GM21526 (cell line): ENCODE measurements around the gene CCDC97.
"Not testable (repeated sequence)": the region's sequence is repeated elsewhere in the genome, so short reads cannot be mapped to it uniquely, and the experiment has no call there.

ENCODE experiments used
- ATAC-seq: cut with Tn5 transposase; IDR thresholded peaks from one replicate; pipeline ENCODE4 v1.9.1; 2021; ENCODE audit warnings: moderate library complexity; ENCODE audit not compliant: unreplicated experiment, low FRiP score

Gene CCDC97

GRCh38 chr19:41310033-41310831, at the start of gene CCDC97:
Gene CCDC97, plus strand, starts transcription at chr19:41310172. Its CDS starts 139 bp downstream, at chr19:41310311.
- ATAC-seq, result peak; percentile 61

GRCh38 chr19:41261474-41262190, 48.3 kb upstream of the CCDC97 start:
- no peak for ATAC-seq

DNA sequence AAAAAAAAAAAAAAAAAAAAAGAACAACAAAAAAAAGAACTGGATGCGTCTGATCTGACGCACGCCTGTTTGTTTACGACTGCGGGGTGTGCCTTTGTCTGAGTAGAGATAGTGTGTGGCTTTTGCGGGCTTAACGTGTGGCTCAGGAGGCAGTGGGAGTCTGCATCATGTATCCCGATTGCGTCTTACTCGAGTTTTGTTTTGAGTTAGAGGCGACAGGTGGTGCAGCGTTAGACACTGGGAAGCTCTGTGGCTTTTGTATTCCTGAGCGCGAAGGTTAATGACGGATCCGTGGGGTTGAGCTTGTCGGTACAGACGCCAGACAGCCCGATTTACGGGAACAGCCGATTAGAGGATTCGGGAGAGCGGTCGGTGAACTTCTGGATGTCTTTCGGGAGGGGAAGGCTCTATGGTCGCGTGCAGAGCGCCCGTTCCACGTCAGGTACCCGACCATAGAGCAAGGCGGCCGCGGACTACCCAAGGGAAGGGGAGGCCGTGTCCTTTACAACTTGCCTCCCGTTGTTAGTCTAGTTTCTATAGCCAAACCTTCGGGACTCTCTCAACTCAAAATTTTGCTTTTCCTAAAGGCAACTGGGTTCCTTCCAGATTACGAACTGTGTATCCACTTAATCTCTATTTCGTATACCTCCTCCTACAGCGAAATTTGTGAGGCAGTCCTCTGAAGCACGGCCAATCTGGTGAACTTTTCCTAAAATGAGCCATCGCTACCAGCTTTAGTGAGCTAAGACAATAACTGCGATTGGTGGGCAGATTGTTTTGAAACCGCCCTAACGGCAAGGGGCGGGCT, 46.7 kb upstream of the CCDC97 start:
- peak; percentile 5 for ATAC-seq

GRCh38 chr19:41263850-41264580, 46.0 kb upstream of the CCDC97 start, which contains the start of gene HNRNPUL1:
Gene HNRNPUL1, plus strand, starts transcription at chr19:41264372. Its CDS starts 132 bp downstream, at chr19:41264504.
- peak; percentile 62 for ATAC-seq

DNA sequence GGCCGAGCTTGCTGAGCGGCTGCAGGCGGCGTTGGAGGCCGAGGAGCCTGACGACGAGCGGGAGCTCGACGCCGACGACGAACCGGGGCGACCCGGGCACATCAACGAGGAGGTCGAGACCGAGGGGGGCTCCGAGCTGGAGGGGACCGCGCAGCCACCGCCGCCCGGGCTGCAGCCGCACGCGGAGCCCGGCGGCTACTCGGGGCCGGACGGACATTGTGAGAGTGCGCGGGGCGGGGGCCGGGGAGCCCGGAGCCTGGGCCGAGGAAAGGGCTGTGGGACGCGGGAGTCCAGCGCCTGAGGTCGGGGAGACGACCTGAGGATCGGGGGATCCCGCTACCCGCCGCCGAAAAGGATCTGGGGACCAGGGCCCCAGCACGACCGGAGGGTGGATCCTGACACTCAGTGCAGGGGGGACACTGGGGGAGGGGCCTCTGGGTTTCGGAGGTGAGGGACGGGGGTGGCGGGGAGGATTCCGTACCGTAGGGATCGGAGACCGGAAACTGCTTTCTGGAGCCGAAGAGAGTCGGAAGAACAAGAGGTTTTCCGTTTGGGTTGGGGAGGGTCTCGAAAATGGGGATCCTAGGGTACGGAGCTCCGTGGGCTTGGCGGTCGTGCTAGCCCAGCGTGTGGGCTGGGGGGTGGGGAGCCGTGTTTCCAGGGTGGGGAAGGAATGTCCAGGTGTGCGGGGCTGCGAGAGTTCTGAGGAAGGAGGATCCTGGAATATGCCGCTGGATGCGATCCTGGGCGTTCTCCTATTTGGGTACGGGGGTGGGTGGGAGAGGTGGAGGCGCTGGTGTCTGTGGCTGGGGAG, 45.2 kb upstream of the CCDC97 start:
- ATAC-seq, result no peak

DNA sequence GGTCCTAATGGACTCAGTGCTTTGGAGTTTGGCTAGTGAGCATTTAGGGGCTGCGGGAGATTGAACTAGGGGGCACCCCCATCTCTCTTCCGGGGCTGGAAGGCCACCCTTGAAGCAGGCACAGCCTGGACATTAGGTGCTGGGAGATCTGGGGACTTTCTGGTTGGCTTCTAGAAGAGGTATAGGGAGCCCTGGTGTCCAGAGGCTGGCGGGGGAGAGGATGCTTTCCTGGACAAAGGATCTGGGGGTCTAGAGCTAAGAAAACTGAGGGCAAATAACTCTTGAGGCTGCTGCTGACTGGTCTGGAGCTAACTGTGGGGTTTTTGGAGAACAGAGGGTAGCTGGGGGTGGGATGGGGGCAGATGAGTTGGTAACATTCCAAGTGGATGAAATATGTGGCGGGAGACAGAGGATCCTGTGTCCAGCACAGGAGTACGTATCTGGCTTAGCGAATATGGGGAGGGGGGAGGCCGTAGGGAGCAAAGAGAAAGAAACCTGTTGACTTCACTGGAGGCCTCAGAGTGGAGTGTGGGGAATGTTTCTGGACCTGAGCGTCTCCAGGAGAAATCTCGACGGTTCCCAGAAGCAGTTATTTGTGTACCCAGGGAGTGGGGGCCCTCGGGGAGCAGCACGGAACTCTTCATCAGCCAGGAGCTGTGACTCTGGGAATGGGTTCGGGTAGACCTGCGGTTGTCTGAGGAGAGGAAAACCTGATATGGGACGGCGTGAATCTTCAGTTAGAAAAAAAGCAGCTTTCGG, 44.4 kb upstream of the CCDC97 start:
- ATAC-seq, result no peak

- ATAC-seq, result no peak
Measured at GRCh38 chr19:41269055-41269454, 40.9 kb upstream of the CCDC97 start.

DNA sequence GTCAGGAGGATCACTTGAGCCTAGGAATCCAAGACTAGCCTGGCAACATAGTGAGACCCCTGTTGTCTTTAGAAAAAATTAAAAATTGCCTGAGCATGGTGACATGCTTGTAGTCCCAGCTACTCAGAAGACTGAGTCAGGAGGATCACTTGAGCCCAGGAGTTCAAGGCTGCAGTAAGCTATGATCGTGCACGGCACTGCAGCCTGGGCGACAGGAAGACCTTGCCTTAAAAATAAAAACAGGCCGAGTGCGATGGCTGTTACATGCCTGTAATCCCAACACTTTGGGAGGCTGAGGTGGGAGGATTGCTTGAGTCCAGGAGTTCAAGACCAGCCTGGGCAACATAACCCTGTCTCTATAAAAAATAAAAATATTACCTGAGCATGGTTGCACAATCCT, 40.4 kb upstream of the CCDC97 start:
- ATAC-seq, result no peak

DNA sequence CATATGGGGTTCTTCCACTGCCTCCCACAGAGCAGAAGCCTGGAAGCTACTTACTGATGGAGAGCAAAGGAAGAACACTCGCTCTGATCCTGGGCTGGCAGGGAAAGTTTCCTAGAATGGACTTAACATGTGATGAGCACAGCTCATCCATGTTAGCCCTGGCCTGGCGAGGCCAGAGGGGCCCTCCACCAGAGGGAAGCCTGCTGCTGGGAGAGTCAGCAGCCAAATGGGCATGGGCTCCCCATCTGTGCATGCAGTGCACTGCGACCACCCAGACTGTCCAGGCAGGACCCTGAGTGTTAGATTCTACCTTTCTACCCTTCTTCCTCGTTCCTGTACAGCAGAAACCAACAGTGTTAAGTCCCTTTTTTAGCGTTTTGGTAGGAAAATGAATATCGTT, 36.9 kb upstream of the CCDC97 start:
- ATAC-seq, result no peak

DNA sequence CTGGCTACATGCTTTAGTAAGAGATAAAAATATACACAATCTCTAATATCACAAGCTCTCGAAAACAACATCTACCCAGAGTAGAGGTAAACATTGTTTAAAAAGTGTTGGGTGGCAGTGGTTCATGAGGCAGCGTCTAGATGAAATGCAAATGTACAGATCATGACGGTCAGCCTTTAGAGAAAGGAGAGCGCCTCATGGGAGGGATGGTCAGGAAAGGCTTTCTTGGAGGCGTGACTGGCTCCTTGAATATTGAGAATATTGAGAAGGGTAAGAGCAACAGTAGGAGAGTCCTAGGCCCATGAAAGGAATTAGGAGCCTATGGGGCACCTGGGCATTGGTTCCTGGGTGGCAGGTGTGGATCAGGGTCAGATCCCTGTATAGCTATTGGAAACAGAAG, 35.2 kb upstream of the CCDC97 start:
- ATAC-seq, result no peak

DNA sequence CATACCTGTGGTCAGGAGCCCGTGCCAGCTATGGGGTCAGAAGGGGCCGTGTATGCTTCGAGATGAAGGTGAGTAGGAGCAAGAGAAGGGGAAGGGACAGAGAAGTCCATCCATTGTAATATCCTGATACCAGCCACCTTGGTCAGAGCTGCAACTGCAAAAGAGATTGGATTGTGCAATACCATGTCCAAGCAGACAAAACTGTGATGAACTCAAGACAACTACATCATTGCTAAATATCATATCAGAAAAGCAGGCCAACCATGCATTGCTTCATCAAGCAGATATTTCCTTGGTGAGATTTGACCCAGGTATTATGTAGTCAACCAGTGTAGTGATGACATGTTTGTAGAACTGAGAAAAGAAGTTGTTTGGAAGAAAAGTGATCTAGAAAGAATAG, 33.7 kb upstream of the CCDC97 start:
- ATAC-seq, result no peak

- no peak for ATAC-seq
Measured at GRCh38 chr19:41278478-41278877, 31.5 kb upstream of the CCDC97 start.

DNA sequence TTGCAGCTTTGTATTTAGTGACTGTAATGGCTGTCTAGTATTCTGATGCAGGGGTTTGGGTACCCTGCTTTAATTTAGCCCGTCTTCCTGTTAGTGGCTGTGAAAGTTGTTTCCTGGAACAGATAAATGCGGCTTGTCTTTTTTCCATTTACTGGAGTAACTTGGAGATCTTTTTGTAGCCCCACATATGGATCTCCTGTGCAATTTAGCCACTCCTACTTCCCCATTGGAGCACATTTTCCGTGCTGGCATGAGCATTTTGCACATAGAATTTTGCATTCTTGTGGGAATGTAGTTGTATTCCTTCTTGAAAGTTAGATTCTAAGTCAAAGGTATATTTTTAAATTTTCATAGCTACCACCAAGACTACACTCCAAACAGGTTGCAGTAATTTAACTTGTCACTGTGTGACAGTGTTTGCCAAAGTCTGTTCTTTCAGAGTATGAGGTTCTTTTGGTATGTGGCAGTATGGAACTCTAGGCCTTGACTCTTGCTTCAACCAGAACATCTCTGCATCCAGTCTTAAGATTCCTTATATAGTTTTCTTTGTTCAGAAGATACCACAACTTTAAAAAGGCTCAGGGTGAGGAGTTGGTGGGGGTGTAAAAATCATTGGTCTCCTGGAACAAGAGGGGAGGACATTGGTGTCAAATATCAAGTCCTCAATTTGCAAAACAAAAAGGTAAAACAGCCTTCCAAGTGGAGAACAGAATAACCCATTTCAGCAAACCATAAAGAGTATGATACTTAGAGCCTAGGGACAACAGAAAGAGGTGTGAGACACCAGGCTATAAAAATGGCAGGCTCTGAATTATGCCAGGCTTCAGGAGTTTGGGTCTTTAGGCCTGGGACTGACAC, 21.1 kb upstream of the CCDC97 start:
- ATAC-seq, result no peak

DNA sequence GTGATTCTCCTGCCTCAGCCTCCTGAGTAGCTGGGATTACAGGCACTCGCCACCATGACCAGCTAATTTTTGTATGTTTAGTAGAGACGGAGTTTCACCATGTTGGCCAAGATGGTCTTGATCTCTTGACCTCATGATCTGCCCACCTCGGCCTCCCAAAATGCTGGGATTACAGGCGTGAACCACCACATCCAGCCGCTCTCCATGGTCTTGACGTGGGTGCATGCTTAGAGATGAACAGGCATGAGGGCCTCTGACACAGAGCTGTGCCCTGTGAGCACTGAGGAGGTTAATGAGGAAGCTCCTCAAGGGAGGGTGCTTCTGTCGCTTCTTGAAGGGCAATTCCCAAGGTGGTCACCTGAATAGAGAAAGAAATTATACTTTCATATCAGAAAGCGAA, 20.2 kb upstream of the CCDC97 start:
- ATAC-seq, result not testable (repeated sequence)

GRCh38 chr19:41294393-41294792, 15.6 kb upstream of the CCDC97 start:
- no peak for ATAC-seq

GRCh38 chr19:41295499-41295898, 14.5 kb upstream of the CCDC97 start:
- no peak for ATAC-seq

DNA sequence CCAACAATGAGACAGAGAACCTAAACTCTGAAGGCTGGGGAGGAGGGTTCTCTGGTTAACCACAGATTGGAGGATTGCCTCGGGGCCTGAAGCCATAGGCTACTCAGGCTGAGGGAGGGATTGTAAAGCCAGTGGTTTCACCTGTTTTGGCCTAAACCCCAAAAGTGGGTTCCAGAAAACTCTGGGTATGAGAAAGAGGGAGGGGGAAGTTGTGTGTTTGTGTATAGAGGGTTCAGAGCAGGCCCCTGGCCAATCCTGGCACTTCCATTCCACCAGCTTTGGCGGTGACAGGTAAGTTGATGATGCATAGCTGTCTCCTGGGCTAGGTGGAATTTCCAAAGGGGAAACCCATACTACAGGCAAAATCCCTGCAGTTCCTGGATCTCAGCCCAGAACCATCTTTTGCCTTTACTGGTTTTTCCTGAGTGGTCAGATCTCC, 13.5 kb upstream of the CCDC97 start:
- no peak for ATAC-seq
